ENCODE measurements around the gene DMD.

DMD gene

GRCh38 chrX:31190221-31190975 lies 2021.0 kb downstream of the DMD start:
- no peak overlapping the region for H4K91ac ChIP-seq (ENCODE audit: low read depth, low read length)
- H3K79me2 ChIP-seq (ENCODE audit: control insufficient read depth, insufficient read depth, low read length, poor library complexity) = no peaks in the 10 kb centered on the region
- H3K4ac ChIP-seq (ENCODE audit: low read depth, low read length) = no peak overlapping the region
- no peak overlapping the region for H2AK5ac ChIP-seq (ENCODE audit: low read length)
- no peak overlapping the region for H3K9ac ChIP-seq (ENCODE audit: low read length)
- no peak overlapping the region for H3K4me2 ChIP-seq (ENCODE audit: low read length)
- H2BK120ac ChIP-seq (ENCODE audit: insufficient read depth, low read length, poor library complexity) = no peak overlapping the region
- H3K23ac ChIP-seq (ENCODE audit: low read length) = no peak overlapping the region
- no peak overlapping the region for H4K8ac ChIP-seq (ENCODE audit: low read depth, low read length)
- no peak overlapping the region for H3K27ac ChIP-seq (ENCODE audit: low read depth, low read length)
- H4K12ac ChIP-seq (ENCODE audit: low read depth, low read length) = no peak overlapping the region
- no peak for DNase-seq
- H2BK12ac ChIP-seq (ENCODE audit: low read length) = no peak overlapping the region
- H3K9me3 ChIP-seq (ENCODE audit: insufficient read depth, low read depth, low read length) = no peaks in the 10 kb centered on the region
- no peaks in the 10 kb centered on the region for H3K36me3 ChIP-seq (ENCODE audit: control insufficient read depth in 1 of 2, insufficient read depth in 2 of 2, low read length in 2 of 2)
- H3K4me3 ChIP-seq (ENCODE audit: low read depth, low read length) = no peak overlapping the region
- no peaks in the 10 kb centered on the region for H3K79me1 ChIP-seq (ENCODE audit: low read length)
- no peaks in the 10 kb centered on the region for H3K4me1 ChIP-seq (ENCODE audit: control insufficient read depth in 1 of 2, insufficient read depth in 2 of 2, low read length in 2 of 2)
- WGBS (ENCODE audit: extremely low coverage, insufficient coverage, insufficient read length) = no CpG with 5 or more reads among the region's 11 CpGs
- H3K18ac ChIP-seq (ENCODE audit: low read length) = no peak overlapping the region
- no peaks in the 10 kb centered on the region for H3K27me3 ChIP-seq (ENCODE audit: insufficient read depth, low read length)
- H3K14ac ChIP-seq (ENCODE audit: low read length) = no peak overlapping the region
- no peak overlapping the region for H2BK5ac ChIP-seq (ENCODE audit: low read depth, low read length, poor library complexity)
- H2AFZ ChIP-seq (ENCODE audit: insufficient read depth, low read length, poor library complexity) = no peak overlapping the region

- no peak overlapping the region for H3K4ac ChIP-seq (ENCODE audit: low read depth, low read length)
- no peak overlapping the region for H2BK120ac ChIP-seq (ENCODE audit: insufficient read depth, low read length, poor library complexity)
- H3K27ac ChIP-seq (ENCODE audit: low read depth, low read length) = no peak overlapping the region
- H3K79me2 ChIP-seq (ENCODE audit: control insufficient read depth, insufficient read depth, low read length, poor library complexity) = no peaks in the 10 kb centered on the region
- no peak overlapping the region for H3K4me2 ChIP-seq (ENCODE audit: low read length)
- no peaks in the 10 kb centered on the region for H3K79me1 ChIP-seq (ENCODE audit: low read length)
- no peaks in the 10 kb centered on the region for H3K27me3 ChIP-seq (ENCODE audit: insufficient read depth, low read length)
- H2AK5ac ChIP-seq (ENCODE audit: low read length) = no peak overlapping the region
- H4K91ac ChIP-seq (ENCODE audit: low read depth, low read length) = no peak overlapping the region
- no peak overlapping the region for H3K23ac ChIP-seq (ENCODE audit: low read length)
- H3K18ac ChIP-seq (ENCODE audit: low read length) = no peak overlapping the region
- H3K14ac ChIP-seq (ENCODE audit: low read length) = no peak overlapping the region
- H4K8ac ChIP-seq (ENCODE audit: low read depth, low read length) = no peak overlapping the region
- WGBS (ENCODE audit: extremely low coverage, insufficient coverage, insufficient read length) = no CpG with 5 or more reads among the region's 3 CpGs
- no peaks in the 10 kb centered on the region for H3K9me3 ChIP-seq (ENCODE audit: insufficient read depth, low read depth, low read length)
- no peak overlapping the region for H3K4me3 ChIP-seq (ENCODE audit: low read depth, low read length)
- no peak overlapping the region for H2BK12ac ChIP-seq (ENCODE audit: low read length)
- H3K4me1 ChIP-seq (ENCODE audit: control insufficient read depth in 1 of 2, insufficient read depth in 2 of 2, low read length in 2 of 2) = no peaks in the 10 kb centered on the region
- no peak overlapping the region for H4K12ac ChIP-seq (ENCODE audit: low read depth, low read length)
- no peak overlapping the region for H3K9ac ChIP-seq (ENCODE audit: low read length)
- no peak overlapping the region for H2AFZ ChIP-seq (ENCODE audit: insufficient read depth, low read length, poor library complexity)
- no peaks in the 10 kb centered on the region for H3K36me3 ChIP-seq (ENCODE audit: control insufficient read depth in 1 of 2, insufficient read depth in 2 of 2, low read length in 2 of 2)
- DNase-seq = no peak
- no peak overlapping the region for H2BK5ac ChIP-seq (ENCODE audit: low read depth, low read length, poor library complexity)
Observed at GRCh38 chrX:31186693-31187338, 2024.5 kb downstream of the DMD start.

- Histone ChIP-seq H3K79me2 (ENCODE audit: control insufficient read depth, insufficient read depth, low read length, poor library complexity) (no peaks in the 10 kb centered on the region), H2BK5ac (ENCODE audit: low read depth, low read length, poor library complexity) (no peak overlapping the region), H4K91ac (ENCODE audit: low read depth, low read length) (no peak overlapping the region), H3K27ac (ENCODE audit: low read depth, low read length) (no peak overlapping the region), H3K9ac (ENCODE audit: low read length) (no peak overlapping the region), H3K4ac (ENCODE audit: low read depth, low read length) (no peak overlapping the region), H2BK12ac (ENCODE audit: low read length) (no peak overlapping the region), H3K4me3 (ENCODE audit: low read depth, low read length) (no peak overlapping the region), H3K14ac (ENCODE audit: low read length) (no peak overlapping the region), H3K36me3 (ENCODE audit: control insufficient read depth in 1 of 2, insufficient read depth in 2 of 2, low read length in 2 of 2) (no peaks in the 10 kb centered on the region), H3K4me1 (ENCODE audit: control insufficient read depth in 1 of 2, insufficient read depth in 2 of 2, low read length in 2 of 2) (no peaks in the 10 kb centered on the region), H2AFZ (ENCODE audit: insufficient read depth, low read length, poor library complexity) (no peak overlapping the region), H2AK5ac (ENCODE audit: low read length) (no peak overlapping the region), H4K12ac (ENCODE audit: low read depth, low read length) (no peak overlapping the region), H2BK120ac (ENCODE audit: insufficient read depth, low read length, poor library complexity) (no peak overlapping the region), H3K79me1 (ENCODE audit: low read length) (no peaks in the 10 kb centered on the region), H3K18ac (ENCODE audit: low read length) (no peak overlapping the region), H3K4me2 (ENCODE audit: low read length) (no peak overlapping the region), H4K8ac (ENCODE audit: low read depth, low read length) (no peak overlapping the region), H3K9me3 (ENCODE audit: insufficient read depth, low read depth, low read length) (no peaks in the 10 kb centered on the region), H3K27me3 (ENCODE audit: insufficient read depth, low read length) (no peaks in the 10 kb centered on the region), H3K23ac (ENCODE audit: low read length) (no peak overlapping the region)
- no CpG with 5 or more reads among the region's 1 CpG for WGBS (ENCODE audit: extremely low coverage, insufficient coverage, insufficient read length)
- no peak for DNase-seq
Observed at GRCh38 chrX:31185884-31186283, 2025.5 kb downstream of the DMD start.

- H3K79me2 ChIP-seq (ENCODE audit: control insufficient read depth, insufficient read depth, low read length, poor library complexity) = no peaks in the 10 kb centered on the region
- DNase-seq = no peak
- no peak overlapping the region for H2AK5ac ChIP-seq (ENCODE audit: low read length)
- H2AFZ ChIP-seq (ENCODE audit: insufficient read depth, low read length, poor library complexity) = no peak overlapping the region
- no peaks in the 10 kb centered on the region for H3K4me1 ChIP-seq (ENCODE audit: control insufficient read depth in 1 of 2, insufficient read depth in 2 of 2, low read length in 2 of 2)
- H4K91ac ChIP-seq (ENCODE audit: low read depth, low read length) = no peak overlapping the region
- H3K14ac ChIP-seq (ENCODE audit: low read length) = no peak overlapping the region
- no peak overlapping the region for H2BK120ac ChIP-seq (ENCODE audit: insufficient read depth, low read length, poor library complexity)
- no peaks in the 10 kb centered on the region for H3K79me1 ChIP-seq (ENCODE audit: low read length)
- no CpG with 5 or more reads among the region's 4 CpGs for WGBS (ENCODE audit: extremely low coverage, insufficient coverage, insufficient read length)
- H4K8ac ChIP-seq (ENCODE audit: low read depth, low read length) = no peak overlapping the region
- no peak overlapping the region for H3K18ac ChIP-seq (ENCODE audit: low read length)
- H3K9me3 ChIP-seq (ENCODE audit: insufficient read depth, low read depth, low read length) = no peaks in the 10 kb centered on the region
- H4K12ac ChIP-seq (ENCODE audit: low read depth, low read length) = no peak overlapping the region
- H3K27me3 ChIP-seq (ENCODE audit: insufficient read depth, low read length) = no peaks in the 10 kb centered on the region
- H3K4ac ChIP-seq (ENCODE audit: low read depth, low read length) = no peak overlapping the region
- H3K23ac ChIP-seq (ENCODE audit: low read length) = no peak overlapping the region
- H3K9ac ChIP-seq (ENCODE audit: low read length) = no peak overlapping the region
- no peak overlapping the region for H3K4me2 ChIP-seq (ENCODE audit: low read length)
- no peaks in the 10 kb centered on the region for H3K36me3 ChIP-seq (ENCODE audit: control insufficient read depth in 1 of 2, insufficient read depth in 2 of 2, low read length in 2 of 2)
- no peak overlapping the region for H2BK5ac ChIP-seq (ENCODE audit: low read depth, low read length, poor library complexity)
- no peak overlapping the region for H2BK12ac ChIP-seq (ENCODE audit: low read length)
- no peak overlapping the region for H3K4me3 ChIP-seq (ENCODE audit: low read depth, low read length)
- no peak overlapping the region for H3K27ac ChIP-seq (ENCODE audit: low read depth, low read length)
Observed at GRCh38 chrX:31181377-31182000, 2029.9 kb downstream of the DMD start.

All from trophoblast cell (in vitro differentiated cells and primary cell).